NCI-H1436 treated with DMSO at 0.1 percent for 48 hours (cell line): ENCODE measurements around the gene VGLL4.

Experiments
- DNase-seq: peaks from one replicate; lab custom pipeline; 2025; lab: John Stamatoyannopoulos, UW

VGLL4 gene

DNA sequence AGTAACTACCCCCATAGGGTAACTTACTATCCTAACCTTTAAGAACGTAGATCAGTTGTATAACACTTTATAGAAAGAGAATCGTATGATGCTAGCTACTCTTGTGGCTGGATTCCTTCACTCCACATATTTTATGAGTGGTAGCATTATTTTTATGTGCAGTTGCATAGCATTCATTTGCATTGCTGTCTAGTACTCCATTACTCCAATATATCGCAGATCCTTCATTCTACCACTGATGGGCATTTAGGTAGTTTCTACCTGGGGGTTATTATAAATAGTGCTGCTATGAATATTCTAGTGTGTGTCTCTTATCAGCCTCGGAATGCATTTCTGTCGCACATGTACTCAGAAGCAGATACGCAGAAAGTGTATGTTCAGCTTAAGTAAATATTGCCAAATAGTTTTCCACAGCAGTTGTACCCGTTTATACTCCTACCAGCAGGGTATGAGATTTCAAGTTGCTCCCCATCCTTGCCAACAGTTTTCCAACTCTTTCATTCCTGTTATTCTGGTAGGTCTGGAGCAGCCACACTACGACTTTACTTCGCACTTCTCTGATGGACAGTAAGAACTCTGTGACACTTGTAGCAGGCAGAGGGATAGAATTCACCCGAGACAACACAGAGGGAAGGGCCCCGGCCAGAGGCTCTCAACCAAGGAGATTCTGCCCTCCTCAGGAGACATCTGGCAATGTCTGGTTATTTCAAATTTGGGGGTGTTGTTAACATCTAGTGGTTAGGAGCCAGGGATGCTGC lies 9.8 kb upstream of the VGLL4 start:
- DNase-seq: no peak

DNA sequence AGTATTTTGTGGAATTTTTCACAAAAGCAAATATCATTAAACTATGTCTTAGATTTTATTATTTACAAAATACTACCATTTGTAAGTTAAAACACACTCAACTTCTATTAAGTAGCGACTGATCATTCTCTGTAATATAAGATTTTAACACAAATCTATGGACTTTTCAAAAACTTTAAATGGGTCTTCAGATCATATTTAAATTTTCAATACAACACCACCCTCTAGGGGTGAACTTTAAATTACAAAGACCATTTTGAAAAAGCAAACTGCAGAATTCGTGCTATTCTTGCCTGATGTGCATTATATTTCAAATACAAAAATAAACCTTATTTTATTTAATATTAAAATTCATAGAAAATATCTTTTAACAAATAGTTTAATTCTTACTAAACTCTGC lies 8.2 kb upstream of the VGLL4 start:
- no peak for DNase-seq

DNA sequence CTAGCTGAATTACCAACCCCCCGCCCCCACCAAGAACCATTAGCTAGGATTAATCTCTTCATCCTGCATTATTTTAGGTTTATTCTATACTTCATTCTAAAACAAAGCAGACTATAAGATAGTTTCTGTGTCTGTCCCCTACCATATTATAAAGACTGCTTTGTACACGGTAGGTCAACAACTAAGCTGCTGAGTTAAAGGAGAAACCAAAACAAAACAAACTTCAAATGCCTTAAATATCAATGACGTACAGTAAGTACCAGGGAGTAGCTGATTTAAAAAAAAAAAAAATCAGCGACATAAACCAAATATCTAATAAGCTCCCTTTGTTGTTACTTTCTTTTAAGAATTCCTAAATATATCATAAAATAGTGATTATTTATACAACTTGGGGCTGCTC lies 7.8 kb upstream of the VGLL4 start:
- no peak for DNase-seq

DNA sequence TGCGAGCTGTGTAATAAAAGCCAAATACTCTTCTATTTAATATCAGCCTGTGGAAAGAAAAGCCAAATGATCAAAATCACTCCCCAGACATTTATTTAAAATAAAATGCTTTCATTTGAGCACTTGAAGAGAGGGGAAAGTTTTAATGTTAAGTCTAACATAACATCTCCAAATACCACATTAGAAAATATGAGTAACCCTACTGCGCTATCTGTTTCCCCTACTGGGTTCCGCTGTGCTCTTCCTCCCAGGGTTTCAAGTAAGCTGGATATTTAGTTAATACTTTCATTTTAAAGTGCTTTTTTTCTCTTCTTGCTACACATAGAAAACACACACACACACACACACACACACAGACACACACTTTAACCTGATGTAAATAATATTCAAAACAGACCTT lies 6.7 kb upstream of the VGLL4 start:
- no peak for DNase-seq

DNA sequence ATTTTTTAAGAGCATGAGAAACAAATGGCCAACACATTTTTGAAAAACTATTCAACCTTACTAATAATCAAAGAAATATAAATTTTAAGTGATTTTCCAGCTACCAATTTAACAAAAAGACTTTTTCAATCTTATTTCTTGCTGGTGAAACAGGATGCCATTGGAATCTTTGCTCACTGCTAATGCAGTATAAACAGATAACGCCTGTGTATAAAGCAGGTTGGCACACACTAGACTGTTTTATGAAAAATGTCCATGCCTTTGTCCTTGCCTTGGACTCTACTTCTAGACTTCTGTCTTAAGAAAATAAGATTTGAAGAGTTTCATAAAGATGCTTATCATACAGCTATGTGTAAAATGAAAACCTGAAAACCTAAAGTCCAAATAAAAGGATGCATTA lies 5.0 kb upstream of the VGLL4 start:
- no peak for DNase-seq

DNA sequence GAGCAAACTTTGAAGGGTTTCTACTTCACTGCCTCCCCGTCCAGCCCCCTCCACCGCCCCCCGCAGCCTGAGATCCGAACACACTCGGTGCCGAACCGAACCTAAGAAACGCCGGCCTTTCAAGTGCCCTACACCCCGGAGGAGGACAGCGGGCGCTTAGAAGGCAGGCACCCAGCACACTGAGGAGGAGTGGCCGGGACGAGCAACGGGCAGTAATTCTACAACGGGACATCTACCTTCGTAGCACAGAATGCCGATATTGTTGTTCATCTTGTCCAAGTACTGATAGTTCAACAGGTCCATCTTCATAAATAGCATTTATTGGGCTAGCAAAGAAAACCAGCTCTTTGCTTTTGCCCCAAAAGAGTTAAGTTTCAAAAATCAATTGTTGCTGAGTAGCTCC lies 513 bp downstream of the VGLL4 start:
- DNase-seq: no peak

DNA sequence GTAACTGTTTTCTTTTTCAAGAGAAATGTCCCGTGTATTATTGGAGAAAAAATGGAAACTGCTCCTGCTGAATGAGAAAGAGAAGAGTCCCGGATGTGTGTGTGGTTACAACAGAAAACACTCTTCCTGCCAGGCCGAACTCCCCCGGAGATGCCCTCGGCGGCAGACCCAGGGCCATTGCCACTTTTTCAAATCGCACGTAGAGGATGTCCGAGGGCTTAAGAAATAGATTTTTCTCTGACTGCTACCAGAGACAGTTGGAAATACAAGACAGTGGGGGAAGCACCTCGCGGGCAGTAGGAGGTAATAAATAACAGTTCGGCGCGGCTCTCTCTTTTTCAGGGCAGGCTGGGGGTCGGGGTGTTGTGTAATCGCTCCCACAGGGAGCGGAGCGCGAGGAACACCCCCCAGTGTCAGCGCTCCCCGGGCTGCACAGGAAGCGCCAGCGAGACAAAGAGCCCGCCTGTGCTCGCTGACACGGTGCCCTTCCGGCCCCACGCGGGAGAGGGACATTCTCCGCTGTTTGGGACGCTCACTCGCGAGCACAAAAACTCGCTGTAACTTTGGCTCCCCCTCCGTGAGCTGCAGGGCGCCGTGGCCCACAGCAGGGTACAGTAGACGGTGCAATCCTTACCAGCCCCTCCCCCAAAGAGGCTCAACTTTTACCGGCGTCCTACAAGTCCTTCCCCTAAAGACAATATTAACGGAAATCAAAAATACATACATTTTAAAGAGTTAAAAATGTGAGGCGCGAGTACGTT lies 1.1 kb downstream of the VGLL4 start:
- no peak for DNase-seq

DNA sequence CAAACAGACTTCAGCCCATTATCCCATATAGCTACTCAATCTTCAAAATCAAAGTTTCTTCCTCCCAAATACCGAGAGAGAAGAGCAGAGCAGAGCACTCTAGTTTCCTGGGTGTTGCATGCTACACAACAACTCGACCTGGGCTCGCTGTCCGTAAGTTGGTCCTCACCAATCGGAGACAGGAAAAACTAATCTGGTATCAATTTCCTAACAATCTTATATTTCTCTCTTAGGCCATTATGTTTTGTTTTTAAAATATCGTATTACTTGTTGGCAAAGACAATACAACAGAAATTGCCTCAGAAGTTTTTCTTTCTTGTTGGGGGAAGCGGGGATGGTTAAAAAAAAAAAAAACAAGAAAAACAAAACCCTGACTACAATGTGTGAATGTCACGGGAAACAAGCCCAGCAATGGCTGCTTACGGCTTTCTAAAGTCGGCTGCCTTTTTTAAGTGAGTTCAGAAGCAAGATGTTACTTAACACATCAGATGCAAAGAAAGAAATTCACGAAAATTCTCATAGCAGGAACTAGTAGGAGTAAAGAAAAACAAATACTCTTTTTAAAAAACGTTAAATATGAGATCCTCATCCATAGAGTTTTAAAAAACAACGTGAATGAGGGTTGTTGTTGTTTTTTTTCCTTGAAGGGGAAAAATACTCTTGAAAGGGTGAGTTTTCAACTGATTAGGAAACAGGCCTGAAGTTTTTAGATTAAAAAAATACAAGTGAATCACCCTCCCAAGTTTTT lies 1.9 kb downstream of the VGLL4 start:
- DNase-seq: no peak

DNA sequence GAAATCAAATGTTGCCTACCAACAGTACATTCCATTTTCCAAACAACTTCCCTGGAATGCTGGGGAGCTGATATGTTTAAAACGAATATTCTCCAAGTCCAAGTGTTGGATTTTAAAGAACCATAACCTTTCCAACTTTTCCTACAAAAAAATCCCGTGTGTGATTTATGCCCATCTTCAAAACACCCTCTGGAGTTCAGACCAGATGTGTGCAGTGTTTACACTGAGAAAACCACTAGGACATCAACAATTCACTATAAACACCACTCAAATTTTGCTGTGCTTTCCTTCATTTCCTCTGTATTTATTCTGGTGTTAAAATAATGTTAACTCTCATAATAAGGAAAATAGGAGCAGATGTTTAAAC lies 2.4 kb downstream of the VGLL4 start:
- no peak for DNase-seq

DNA sequence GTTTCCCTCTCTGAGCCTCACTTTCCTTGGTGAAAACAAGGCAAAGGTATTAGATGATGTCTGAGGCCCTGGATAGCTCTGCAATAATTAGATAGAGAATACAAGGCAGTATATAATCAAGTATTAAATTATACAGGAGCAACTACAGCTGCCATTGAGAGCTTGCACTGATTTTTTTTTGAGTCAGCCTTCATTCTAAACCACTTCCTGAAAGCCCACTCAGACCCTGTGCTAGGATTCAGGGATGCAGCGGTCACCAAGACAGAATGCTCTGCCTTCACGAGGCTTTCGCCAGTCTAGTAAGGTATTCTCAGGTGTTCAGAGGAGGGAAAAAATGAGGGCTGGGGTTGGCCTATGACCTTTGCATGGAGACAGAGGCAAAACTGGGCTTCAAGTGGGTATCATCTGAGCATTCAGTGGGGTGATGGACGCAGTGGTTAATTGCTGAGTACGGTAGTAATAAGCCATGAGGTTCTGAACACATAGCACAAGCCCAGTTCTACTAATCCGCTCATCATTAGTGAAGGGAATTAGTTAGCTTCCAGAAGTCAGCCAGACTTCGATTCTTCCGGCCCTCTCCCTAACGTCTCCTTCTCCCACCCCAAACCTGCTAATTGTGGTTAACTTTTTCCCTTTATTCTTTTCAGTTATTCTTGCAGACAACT lies 3.6 kb downstream of the VGLL4 start:
- no peak for DNase-seq

DNA sequence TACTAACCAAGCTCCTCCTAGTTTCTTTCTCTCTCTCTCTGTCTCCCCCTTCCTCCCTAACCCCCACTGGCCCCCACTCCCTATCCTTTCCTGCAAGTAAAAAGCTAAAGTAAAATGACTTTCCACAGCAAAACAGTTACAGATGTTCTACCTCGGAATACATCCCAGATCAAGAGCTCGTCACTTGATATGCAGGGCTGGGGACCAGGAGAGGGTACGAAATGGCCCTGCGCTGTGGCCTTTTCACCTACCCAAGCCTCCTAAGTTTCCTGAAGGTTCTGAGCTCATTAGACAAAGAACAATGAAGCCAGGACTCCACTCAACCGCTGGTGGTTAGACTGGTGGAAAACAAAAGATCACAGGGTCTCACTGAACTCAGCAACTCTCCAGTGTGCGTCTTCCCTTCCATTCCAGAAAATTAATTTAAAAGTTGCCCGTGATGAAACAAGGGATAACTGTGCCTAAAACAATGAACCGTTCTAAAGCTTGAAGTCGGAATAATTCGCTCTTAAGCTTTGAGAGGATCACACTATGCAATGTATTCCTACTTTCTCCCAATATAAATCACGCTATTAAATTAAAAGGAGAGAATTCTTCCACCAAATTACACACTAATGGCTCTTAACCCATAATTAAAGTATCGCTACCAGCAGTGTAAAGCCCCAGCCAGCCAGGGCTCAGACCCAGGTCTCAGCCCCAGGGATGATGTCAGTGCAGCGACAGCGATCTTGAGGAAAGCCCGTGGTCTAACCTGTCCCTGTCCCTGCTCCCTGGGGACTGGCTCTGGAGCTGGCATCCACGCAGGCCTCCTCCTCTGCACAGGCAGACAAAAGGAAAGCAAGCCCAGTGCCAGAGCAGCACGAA lies 5.0 kb downstream of the VGLL4 start:
- no peak for DNase-seq

DNA sequence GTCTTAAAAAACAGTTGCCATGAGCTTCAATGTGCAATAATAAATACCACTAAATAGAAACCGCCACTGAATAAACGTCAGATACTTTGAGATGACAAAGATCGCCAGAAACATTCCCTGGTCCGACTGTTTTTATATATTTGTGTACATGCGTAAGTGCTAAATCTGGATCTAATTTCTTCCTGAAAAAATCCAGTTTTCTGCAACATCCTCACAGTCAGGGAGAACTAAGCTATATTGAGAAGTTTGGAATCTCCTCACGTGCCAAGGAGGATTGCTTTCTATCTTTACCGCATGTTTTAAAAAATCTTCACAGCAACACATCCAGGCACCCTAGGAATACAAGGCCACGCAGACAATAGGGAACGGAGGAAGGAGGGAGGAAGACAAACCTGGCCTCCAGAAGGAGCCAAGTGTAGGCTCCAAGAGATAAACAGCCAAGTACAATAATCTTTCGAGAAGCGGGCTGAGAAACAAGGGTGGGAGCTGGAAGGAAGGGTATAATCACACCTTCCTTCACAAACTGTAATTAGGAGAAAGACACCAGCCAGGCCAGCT lies 5.7 kb downstream of the VGLL4 start:
- DNase-seq: no peak

DNA sequence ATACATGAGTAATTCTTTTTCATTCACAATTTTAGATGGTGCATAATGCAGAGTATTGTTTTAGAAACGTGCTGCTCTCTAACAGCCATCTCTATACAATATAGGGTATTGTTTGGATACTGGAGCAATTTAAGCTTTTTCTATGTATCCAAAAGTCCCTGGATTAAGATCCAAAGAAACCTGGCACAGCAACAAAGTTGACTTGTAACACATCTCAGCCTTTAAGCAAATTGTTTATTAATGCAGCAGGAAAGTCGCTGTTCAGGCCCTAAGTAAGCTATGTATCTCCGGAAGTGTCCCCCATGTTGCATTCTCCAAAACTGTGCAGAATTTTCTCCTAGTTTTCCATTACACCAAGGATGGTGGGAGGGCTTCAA lies 7.3 kb downstream of the VGLL4 start:
- no peak for DNase-seq

DNA sequence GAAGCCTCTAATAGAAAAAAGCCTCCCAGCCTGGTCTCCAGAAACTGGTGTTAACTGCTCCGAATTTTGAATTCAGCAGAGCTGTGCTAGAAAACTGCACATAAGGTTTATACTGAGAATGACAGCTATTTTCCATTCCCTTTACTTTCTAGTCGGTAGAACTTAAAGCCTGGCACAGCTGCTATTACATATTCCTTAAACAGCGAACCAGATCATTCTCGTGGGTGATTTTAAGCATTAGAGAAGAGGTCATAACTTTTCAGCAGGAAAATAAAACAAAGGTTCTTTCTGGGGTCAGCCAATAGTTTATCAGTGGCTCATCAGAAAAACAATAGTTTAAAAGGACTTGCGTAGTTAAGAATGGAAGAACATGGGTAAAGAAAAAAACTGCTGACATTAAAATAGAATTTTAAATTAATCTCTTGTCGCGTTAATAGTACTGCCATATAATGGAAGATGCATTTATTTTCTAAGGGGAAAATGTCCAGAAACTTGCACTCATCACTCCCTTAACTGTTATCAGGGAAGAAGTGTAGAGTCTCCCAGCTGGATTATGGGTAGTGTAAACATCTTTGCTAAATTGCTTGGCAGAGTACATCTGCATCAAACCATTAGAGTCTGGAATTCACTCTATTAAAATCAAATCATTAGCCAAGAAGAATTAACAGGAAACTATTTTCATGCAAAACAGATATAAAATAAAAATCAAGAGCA lies 7.9 kb downstream of the VGLL4 start:
- no peak for DNase-seq

DNA sequence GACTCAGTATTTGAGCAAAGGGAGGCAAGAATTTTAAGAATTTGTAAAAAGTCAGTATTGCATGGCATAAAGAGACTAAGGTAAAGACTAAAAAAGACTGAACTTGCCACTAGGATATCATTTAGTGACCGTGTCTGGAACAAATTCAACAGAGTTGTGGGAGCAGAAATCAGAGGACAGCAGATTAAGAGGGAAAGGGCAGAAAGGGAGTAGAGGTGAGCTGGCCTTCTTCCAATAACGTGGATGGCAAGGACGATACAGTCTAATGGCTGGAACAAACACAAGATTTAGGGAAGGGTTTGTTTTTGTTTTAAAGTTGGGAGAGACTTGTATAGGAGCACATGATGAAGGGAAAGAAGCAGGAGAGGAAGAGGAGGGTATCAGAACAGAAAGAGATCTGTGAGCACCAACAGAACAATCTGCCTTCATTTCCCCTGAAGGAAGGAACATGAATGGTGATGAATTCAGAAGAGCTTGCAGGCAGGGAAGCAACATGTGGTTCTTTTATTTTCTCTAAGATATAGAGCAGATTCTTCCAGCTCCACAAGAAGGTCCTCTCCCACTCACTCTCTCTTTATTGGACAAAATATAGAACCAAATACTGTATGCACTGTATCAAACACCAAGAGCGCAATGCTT lies 8.6 kb downstream of the VGLL4 start:
- no peak for DNase-seq

DNA sequence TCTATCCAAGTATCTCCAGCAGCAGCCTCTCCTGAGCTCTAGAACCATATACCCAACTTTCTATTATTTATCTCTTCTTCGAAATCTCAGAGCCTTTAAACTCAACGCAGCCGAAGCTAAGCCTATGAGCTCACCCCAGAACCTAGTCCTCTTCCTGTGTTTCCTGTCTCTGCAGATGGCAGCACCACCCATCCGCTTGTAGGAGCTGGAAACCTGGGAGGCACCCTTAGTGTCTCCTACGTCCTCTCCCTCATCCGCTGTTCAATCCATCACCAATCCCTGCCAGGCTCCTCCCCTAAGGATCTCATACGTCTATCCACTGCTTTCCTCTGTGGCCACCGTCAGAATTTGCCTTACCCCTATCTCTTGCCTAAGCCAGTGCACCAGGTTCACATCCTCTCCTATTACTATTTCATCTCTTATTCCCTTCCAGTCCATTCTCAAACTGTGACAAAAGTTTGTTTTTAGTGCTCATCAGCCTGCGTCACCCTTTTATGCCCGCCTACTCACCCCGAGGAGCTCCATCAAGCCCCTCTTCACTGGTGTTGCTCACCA lies 9.6 kb downstream of the VGLL4 start:
- no peak for DNase-seq

DNA sequence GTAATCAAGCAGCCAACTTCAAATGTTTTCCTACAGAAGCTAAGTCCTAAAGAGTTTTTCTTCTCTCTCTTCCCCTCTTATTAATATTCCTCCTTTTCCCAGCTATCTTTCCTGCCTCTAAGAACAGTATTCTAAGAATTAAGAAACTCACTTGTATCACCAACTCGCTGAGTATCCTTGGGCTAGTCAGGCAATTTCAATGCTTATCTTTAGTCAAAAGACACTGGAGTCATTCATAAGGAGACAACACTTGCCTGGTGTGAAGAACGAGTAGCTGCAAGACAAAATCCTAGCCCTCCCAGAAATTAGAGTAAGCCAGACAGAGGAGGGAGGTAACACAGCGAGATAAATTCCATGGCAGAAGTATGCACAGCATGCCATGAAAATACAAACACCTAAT lies 10.7 kb downstream of the VGLL4 start:
- no peak for DNase-seq

DNA sequence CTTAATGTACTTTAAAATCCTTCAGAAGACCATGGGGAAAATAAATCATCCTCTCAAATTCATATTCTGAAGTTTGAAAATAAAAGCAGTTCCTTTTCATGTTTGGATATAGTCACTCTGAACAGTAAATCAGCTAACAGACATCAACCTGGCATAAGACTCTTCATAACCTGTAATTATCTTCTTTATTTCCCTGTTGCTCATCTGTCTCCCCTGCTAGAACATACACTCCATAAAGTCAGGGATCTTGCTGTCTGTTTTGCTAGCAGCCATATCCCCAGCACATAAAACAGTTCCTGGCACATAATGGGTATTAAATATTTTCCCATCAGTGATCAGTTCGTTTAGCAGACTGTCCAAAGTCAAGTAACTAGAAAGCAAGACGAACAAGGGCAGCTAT lies 11.2 kb downstream of the VGLL4 start:
- DNase-seq: no peak

DNA sequence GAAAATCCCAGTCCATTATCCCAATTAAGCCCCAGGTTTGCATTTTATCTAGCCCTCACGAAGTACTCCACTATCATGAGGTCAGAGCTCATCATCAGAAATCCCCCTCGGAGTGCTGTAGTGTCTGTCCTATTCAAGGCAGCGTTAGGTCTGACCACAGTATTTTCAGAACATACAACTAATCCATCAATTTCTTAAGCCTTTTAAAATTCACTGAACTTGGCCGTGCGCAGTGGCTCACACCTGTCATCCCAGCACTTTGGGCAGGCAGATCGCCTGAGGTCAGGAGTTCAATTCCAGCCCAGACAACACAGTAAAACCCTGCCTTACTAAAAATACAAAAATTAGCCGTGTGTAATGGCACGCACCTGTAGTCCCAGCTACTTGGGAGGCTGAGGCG lies 11.9 kb downstream of the VGLL4 start:
- DNase-seq: no peak

DNA sequence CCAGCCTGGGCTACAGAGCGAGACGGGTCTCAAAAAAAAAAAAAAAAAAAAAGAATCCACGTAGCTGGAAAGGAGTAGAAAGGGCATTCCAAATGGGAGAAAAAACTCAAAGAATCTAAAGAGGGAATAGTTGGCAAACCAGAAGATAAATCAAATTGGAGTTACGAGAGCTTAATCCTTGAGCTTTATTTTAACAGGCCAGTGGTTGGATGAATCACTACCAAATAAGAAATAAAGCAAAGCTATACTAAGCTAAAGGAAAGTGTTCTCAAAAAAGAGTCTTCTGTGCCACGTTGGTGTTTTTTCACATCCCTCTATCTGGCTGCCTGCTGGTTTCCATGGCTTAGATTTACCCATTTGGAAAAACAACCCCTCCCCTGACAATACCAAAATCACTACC lies 14.0 kb downstream of the VGLL4 start:
- no peak for DNase-seq
